GM18519 (cell line): Measurements from ENCODE around the gene BACE1-AS.

Experiments used
- ATAC-seq: cut with Tn5 transposase; IDR thresholded peaks from one replicate; pipeline ENCODE4 v1.9.1; 2021; ENCODE audit warnings: mild to moderate bottlenecking, moderate library complexity; ENCODE audit not compliant: unreplicated experiment, low FRiP score

The BACE1-AS gene

GRCh38 chr11:117287668-117288067, 3.5 kb upstream of the BACE1-AS start:
- ATAC-seq, result no peak

GRCh38 chr11:117289795-117290194, 1.4 kb upstream of the BACE1-AS start:
- no peak for ATAC-seq

- ATAC-seq, result no peak
These were observed 1.5 kb downstream of the BACE1-AS start for GRCh38 chr11:117292616-117293015.

- ATAC-seq, result no peak
These were observed 4.4 kb downstream of the BACE1-AS start for GRCh38 chr11:117295438-117296137.

- no peak for ATAC-seq
These were observed 5.7 kb downstream of the BACE1-AS start for GRCh38 chr11:117296881-117297280.

GRCh38 chr11:117298195-117298594, 7.0 kb downstream of the BACE1-AS start:
- no peak for ATAC-seq

- no peak for ATAC-seq
These were observed 8.5 kb downstream of the BACE1-AS start for GRCh38 chr11:117299351-117300282.

GRCh38 chr11:117300283-117300663, 9.1 kb downstream of the BACE1-AS start:
- no peak for ATAC-seq

GRCh38 chr11:117300773-117301172, 9.6 kb downstream of the BACE1-AS start:
- ATAC-seq, result no peak

- ATAC-seq, result no peak
These were observed 11.1 kb downstream of the BACE1-AS start for GRCh38 chr11:117302228-117302627.

GRCh38 chr11:117303101-117303500, 12.0 kb downstream of the BACE1-AS start:
- ATAC-seq, result no peak

GRCh38 chr11:117303646-117304315, 12.6 kb downstream of the BACE1-AS start:
- no peak for ATAC-seq

- no peak for ATAC-seq
These were observed 14.0 kb downstream of the BACE1-AS start for GRCh38 chr11:117305145-117305544.

- no peak for ATAC-seq
These were observed 18.2 kb downstream of the BACE1-AS start for GRCh38 chr11:117309310-117309709.

GRCh38 chr11:117313091-117313490, 21.9 kb downstream of the BACE1-AS start:
- ATAC-seq, result no peak

GRCh38 chr11:117313828-117314768, 23.0 kb downstream of the BACE1-AS start:
- no peak for ATAC-seq

- ATAC-seq, result no peak
These were observed 23.7 kb downstream of the BACE1-AS start for GRCh38 chr11:117314840-117315239.

- ATAC-seq, result no peak
These were observed 24.4 kb downstream of the BACE1-AS start for GRCh38 chr11:117315285-117316196.
